ENCODE measurements around the gene SLC16A8. TPM values are rescaled to one million over a fixed set of nuclear protein-coding genes. Genes with fewer than 3 reads are reported as not detected.
A peak's percentile ranks its signal among the peaks of the same experiment; 100 is the strongest.

The SLC16A8 gene
- total and polyA plus RNA-seq, 2 of the 13 experiments (the other 11 are each of a cell fraction or from before 2014, with no cell fraction given), result not detected

- no peak for FAIRE-seq
- ChIA-PET POLR2A (no interaction called here), CTCF (ENCODE audit: low intra/inter-chr PET ratio, low total read pairs) (no interaction called here)
- WGBS (ENCODE audit: low lambda C conversion rate), result 49% methylated on average over 15 of the region's 19 CpGs
- no peaks in the 10 kb centered on the region for H3K36me3 ChIP-seq (replicated peaks in 1 of 2; ENCODE audit: control insufficient read depth in 1 of 2, insufficient read depth in 2 of 2, low read length in 2 of 2)
- BruUV-seq (replicated peaks), result no TSS peak
- no peaks in the 10 kb centered on the region for H3K79me2 ChIP-seq (ENCODE audit: insufficient read depth, low read length)
- no peak overlapping the region for H3K4me3 ChIP-seq (replicated peaks in 1 of 3; ENCODE audit: insufficient read depth in 1 of 3, low read depth in 2 of 3, low read length in 3 of 3)
- in situ Hi-C loops (cut with HindIII; ENCODE audit: extremely low pct_ligation_motif_present, low pct_unique_long_range_greater_than_20kb) (no loop called here), intact Hi-C loops (cut with micrococcal nuclease; ENCODE audit: unreplicated experiment) (no loop called here)
- no peak for ATAC-seq
- no peaks in the 10 kb centered on the region for H3K9me3 ChIP-seq (ENCODE audit: low read length)
- H3K4me2 ChIP-seq (ENCODE audit: low read depth, low read length), result no peak overlapping the region
- peaks cover 3 to 46% of the 10 kb centered on the region in 2 experiments; a peak in 3 of 5 replicates for H3K27me3 ChIP-seq (ENCODE audit: control insufficient read depth in 1 of 2, insufficient read depth in 2 of 2, low read length in 2 of 2)
- no peak overlapping the region for H2AFZ ChIP-seq (ENCODE audit: low read length)
- H3K27ac ChIP-seq (ENCODE audit: extremely low read length, insufficient read depth, low read length), result no peak overlapping the region
- peaks cover 84% of the 10 kb centered on the region for H3K4me1 ChIP-seq (ENCODE audit: insufficient read depth, low read length)
- H4K20me1 ChIP-seq (ENCODE audit: insufficient read depth, low read length), result no peaks in the 10 kb centered on the region
- H3K9ac ChIP-seq (ENCODE audit: insufficient read depth, low read depth, low read length), result no peak overlapping the region
- DNase-seq (ENCODE audit: low spot score), result peak; percentile 51
- TF ChIP-seq CREB1 (IDR thresholded peaks at IDR 0.05) (peak; percentile 70), CREB1 (CRISPR knock-in tag; IDR thresholded peaks at IDR 0.05) (no peak), FOXA1 (IDR thresholded peaks at IDR 0.05) (no peak), FOXA1 (CRISPR knock-in tag; IDR thresholded peaks at IDR 0.05) (peak; percentile 73), THAP11 (CRISPR knock-in tag; IDR thresholded peaks at IDR 0.05) (peak; percentile 48; the same call in 1 of the 2 replicates), ATF4 (CRISPR knock-in tag; IDR thresholded peaks at IDR 0.05) (peak in 1 of 2 experiments; percentile 73; a peak in 2 of 4 replicates), ARID5B (CRISPR knock-in tag; IDR thresholded peaks at IDR 0.05) (peak; percentile 73), ZNF629 (CRISPR knock-in tag; conservative IDR thresholded peaks at IDR 0.05) (peak; percentile 66), ATF3 (CRISPR knock-in tag; IDR thresholded peaks at IDR 0.05) (peak; percentile 61; the same call in 1 of the 2 replicates), ZNF331 (CRISPR knock-in tag; IDR thresholded peaks at IDR 0.05) (0 out of 2 replicates have a peak, but pooled peaks have one; percentile 38), SP5 (CRISPR knock-in tag; IDR thresholded peaks at IDR 0.05; ENCODE audit: borderline replicate concordance, low read depth) (peak; percentile 20; the same call in 1 of the 2 replicates), CEBPG (CRISPR knock-in tag; IDR thresholded peaks at IDR 0.05) (peak; percentile 90), HES4 (CRISPR knock-in tag; IDR thresholded peaks at IDR 0.05; ENCODE audit: borderline replicate concordance) (no peak), FOSL2 (CRISPR knock-in tag; IDR thresholded peaks at IDR 0.05) (peak; percentile 55), KLF6 (CRISPR knock-in tag; IDR thresholded peaks at IDR 0.05) (peak; percentile 63; the same call in 1 of the 2 replicates), BRD4 (CRISPR knock-in tag; IDR thresholded peaks at IDR 0.05) (no peak), SALL1 (CRISPR knock-in tag; IDR thresholded peaks at IDR 0.05) (peak; percentile 63), SP1 (IDR thresholded peaks at IDR 0.05) (no peak), SP1 (CRISPR knock-in tag; IDR thresholded peaks at IDR 0.05) (no peak), SOX6 (IDR thresholded peaks at IDR 0.05) (no peak), SOX6 (CRISPR knock-in tag; IDR thresholded peaks at IDR 0.05) (0 out of 2 replicates have a peak, but pooled peaks have one; percentile 30), NFE2L2 (IDR thresholded peaks at IDR 0.05; ENCODE audit: low read length) (no peak), SOX13 (IDR thresholded peaks at IDR 0.05) (no peak), SOX13 (CRISPR knock-in tag; conservative IDR thresholded peaks at IDR 0.05 in 1 of 2, IDR thresholded peaks at IDR 0.05 in 1 of 2) (peak in 1 of 2 experiments; percentile 15; a peak in 1 of 4 replicates)
Measured at GRCh38 chr22:38032681-38033521, 51.1 kb downstream of the SLC16A8 start.
